Fibroblast of pulmonary artery (primary cell): ENCODE data around the gene RAB8B.

Source experiments
- DNase-seq: peaks from one replicate; pipeline ENCODE4 v3.0.0-alpha.2; 2010; ENCODE audit warnings: low read depth
- H3K4me3 ChIP-seq: replicated peaks from 2 replicates; pipeline ENCODE4 v1.5.1; 2011; ENCODE audit warnings: low read depth, mild to moderate bottlenecking, control low read depth, low read length, moderate library complexity
- CTCF ChIP-seq: IDR thresholded peaks from 2 replicates; pipeline ENCODE4 v1.5.1; 2011; ENCODE audit warnings: mild to moderate bottlenecking, control low read depth, low read length, inconsistent platforms; ENCODE audit errors: missing control alignments

The RAB8B gene

GRCh38 chr15:63156086-63156710 is 33.2 kb upstream of the RAB8B start:
- peak overlapping the region; percentile 94 for H3K4me3 ChIP-seq
- peak; percentile 19 for TF ChIP-seq CTCF
- peak; percentile 28 for DNase-seq

- no peak for TF ChIP-seq CTCF
- H3K4me3 ChIP-seq = peak overlapping the region; percentile 94
- peak; percentile 54 for DNase-seq
These were observed 32.7 kb upstream of the RAB8B start for GRCh38 chr15:63156755-63157117.

GRCh38 chr15:63157118-63157843 is 32.1 kb upstream of the RAB8B start, which contains the start of gene RPS27L:
TSS of gene RPS27L (minus strand) at chr15:63157477. CDS start at chr15:63157405, 72 bp downstream.
- DNase-seq = peak; percentile 95
- peak within 1 kb of the TSS; percentile 94 for H3K4me3 ChIP-seq
- no peak for TF ChIP-seq CTCF

- peak; percentile 31 for TF ChIP-seq CTCF
- peak; percentile 85 for DNase-seq
- H3K4me3 ChIP-seq = peak overlapping the region; percentile 94
These were observed 31.4 kb upstream of the RAB8B start for GRCh38 chr15:63157891-63158431.

GRCh38 chr15:63160638-63161037 is 28.8 kb upstream of the RAB8B start:
- TF ChIP-seq CTCF = no peak
- DNase-seq = no peak
- no peak overlapping the region for H3K4me3 ChIP-seq

- no peak for TF ChIP-seq CTCF
- DNase-seq = no peak
- H3K4me3 ChIP-seq = no peak overlapping the region
These were observed 26.2 kb upstream of the RAB8B start for GRCh38 chr15:63163217-63163616.
